DMS53 (cell line): Measurements from ENCODE around the gene KAT8.
"Not testable (repeated sequence)": the region's sequence is repeated elsewhere in the genome, so short reads cannot be mapped to it uniquely, and the experiment has no call there.

Experiments
- DNase-seq: peaks from one replicate; lab custom pipeline; 2025; lab: John Stamatoyannopoulos, UW

Gene KAT8

GRCh38 chr16:31131841-31132271, 14.4 kb downstream of the KAT8 start:
- DNase-seq: no peak

GRCh38 chr16:31132303-31132979, 15.0 kb downstream of the KAT8 start:
- no peak for DNase-seq

GRCh38 chr16:31133046-31133501, 15.6 kb downstream of the KAT8 start:
- no peak for DNase-seq

- DNase-seq: no peak
Observed at GRCh38 chr16:31134091-31134571, 16.7 kb downstream of the KAT8 start.

GRCh38 chr16:31134625-31135534, 17.4 kb downstream of the KAT8 start:
- DNase-seq: peak; percentile 47

- DNase-seq: peak; percentile 78
Observed at GRCh38 chr16:31135535-31136286, 18.2 kb downstream of the KAT8 start, which contains the start of gene PRSS8. PRSS8 (minus strand) TSS chr16:31135727; CDS start chr16:31135498, 229 bp downstream.

DNA sequence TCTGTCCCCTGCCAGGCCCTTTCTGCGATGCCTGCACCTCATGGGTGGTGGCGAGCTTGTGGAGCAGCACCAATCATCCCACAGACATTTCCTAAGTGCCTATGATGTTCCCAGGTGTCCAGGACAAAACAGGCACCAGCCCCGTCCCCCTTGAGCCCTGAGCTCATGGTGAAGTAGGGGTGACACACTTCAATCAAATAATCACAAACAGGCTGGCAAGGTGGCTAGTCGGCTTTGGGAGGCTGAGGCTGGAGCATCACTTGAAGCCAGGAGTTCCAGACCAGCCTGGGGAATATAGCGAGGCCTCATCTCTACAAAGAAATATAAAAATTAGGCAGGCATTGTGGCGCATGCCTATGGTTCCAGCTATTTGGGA, 18.8 kb downstream of the KAT8 start:
- DNase-seq: no peak

- not testable (repeated sequence) for DNase-seq
Observed at GRCh38 chr16:31136822-31137499, 19.5 kb downstream of the KAT8 start.

DNA sequence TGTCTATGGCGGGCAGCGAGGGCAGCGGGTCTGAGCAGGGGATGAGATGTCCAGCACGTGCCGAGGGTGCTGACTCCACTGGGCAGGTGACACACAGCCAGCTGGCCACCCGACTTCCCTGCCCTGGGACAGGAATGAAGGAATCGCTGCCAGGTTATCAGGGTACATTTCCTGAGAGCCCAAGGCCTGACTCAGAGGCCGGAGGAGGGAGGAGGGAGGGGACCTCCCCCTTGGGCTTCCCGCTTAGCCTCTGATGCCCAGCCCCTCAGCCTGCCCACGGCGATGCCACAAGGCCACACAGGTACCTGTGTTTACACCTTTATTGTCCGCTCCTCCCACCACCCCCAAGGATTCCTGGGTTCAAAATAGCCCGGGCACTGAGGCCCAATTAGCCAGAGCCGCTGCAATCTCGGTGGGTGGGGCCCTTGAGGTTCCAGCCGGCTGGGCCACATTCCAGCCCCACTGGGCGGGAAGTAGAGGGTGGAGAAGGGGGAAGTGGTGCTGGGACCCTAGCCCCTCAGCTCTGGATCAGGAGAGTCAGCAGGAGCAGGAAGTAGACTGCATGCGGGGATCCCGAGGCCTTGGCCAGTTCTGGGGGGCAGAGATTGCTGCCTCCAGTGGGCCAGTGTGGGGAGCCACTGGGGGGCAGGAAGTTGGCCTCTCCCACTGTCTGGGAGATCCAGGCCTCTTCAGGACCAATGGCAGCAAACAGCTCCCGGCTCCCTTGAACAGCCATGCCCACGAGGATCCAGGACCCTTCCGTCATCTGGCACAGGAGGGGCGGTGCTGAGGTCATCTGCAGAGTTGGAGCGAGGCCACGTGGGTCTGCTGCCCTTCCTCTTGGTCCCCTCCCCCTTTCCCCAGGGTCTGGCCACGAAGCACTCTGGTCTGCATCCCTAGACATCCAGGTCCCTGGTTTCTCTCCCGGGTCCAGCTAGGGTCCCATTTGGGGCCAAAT, 21.4 kb downstream of the KAT8 start:
- DNase-seq: no peak

- DNase-seq: not testable (repeated sequence)
Observed at GRCh38 chr16:31141071-31141469, 23.6 kb downstream of the KAT8 start.

GRCh38 chr16:31141489-31142108, 24.1 kb downstream of the KAT8 start:
- peak; percentile 83 for DNase-seq

DNA sequence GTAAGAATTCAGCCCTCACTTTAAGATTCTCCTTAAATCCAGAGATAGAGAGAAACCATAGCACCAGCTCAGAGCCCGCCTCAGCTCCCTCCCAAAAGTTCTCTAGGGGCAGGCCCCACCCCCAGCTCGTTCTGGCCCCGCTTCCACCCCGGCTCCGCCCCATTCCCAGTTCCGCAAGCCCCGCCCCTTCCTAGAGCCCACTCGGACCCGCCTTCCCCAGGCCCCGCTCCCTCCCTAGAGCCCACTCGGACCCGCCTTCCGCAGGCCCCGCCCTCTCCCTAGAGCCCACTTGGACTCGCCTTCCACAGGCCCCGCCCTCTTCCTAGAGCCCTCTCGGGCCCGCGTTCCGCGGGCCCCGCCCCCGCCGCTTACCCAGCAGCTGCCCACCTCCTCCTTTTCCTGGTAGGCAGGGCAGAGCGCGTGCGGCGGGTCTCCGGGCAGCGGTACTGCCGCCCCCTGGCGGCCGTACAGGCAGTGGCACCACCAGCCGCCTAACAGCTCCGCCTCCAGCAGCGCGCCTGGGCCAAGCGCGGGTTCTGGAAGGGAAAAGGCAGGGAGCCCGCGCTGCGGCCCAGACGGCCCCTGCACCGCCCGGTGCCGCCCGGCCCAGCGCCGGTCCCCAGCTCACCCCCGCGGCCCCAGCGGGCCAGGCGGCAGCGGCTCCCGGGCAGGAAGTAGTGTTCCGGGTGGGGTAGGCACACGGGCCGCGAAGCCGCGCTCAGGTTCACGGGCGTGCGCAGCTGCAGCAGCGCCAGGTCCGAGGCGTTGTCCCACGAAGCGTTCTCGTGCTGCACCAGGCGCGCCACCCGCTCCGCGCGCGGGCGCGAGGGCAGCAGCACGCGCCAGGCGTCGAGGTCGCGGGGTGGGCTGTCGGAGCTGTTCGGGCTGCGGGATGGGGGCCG, 24.9 kb downstream of the KAT8 start:
- peak; percentile 98 for DNase-seq

GRCh38 chr16:31143011-31143693, 25.7 kb downstream of the KAT8 start:
- DNase-seq: no peak

GRCh38 chr16:31143694-31144148, 26.3 kb downstream of the KAT8 start:
- no peak for DNase-seq

DNA sequence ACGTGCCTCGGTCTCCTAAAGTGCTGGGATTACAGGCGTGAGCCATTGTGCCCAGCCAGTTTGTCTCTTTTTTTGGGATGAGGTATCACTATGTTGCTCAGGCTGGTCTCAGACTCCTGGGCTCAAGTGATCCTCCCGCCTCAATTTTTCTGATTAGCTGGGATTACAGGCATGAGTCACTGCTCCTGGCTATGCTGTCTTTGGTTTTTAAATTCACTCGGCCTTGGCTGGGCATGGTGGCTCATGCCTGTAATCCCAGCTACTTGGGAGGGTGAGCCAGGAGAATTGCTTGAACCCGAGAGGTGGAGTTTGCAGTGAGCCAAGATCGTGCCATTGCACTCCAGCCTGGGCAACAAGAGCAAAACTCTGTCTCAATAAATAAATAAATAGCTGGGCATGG, 27.0 kb downstream of the KAT8 start:
- DNase-seq: not testable (repeated sequence)

GRCh38 chr16:31145398-31145990, 28.0 kb downstream of the KAT8 start:
- peak; percentile 84 for DNase-seq

GRCh38 chr16:31147574-31147973, 30.1 kb downstream of the KAT8 start:
- DNase-seq: no peak

- peak; percentile 61 for DNase-seq
Observed at GRCh38 chr16:31148281-31148728, 30.8 kb downstream of the KAT8 start.
